Measurements from ENCODE around the gene PPP1CC.

The PPP1CC gene

DNA sequence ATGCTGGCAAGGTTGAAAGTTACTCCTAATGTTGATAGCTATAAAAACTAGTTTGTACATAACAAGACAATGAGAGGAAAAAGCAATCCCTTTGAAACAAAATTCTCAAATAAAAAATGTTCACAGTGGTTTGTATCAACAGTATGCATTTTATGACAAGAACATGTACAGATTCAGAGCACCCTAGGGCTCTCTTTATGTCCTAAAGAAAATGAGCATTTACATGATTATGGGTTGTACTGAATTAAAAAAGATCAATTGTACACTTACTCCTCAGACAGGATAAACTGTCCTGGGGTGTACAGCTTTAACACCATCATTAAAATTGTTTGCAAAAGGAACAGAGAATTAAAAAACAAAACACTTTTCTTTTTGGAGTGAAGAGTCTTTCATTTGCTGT lies 22.2 kb downstream of the PPP1CC start:
- TF ChIP-seq, protein P1, sequence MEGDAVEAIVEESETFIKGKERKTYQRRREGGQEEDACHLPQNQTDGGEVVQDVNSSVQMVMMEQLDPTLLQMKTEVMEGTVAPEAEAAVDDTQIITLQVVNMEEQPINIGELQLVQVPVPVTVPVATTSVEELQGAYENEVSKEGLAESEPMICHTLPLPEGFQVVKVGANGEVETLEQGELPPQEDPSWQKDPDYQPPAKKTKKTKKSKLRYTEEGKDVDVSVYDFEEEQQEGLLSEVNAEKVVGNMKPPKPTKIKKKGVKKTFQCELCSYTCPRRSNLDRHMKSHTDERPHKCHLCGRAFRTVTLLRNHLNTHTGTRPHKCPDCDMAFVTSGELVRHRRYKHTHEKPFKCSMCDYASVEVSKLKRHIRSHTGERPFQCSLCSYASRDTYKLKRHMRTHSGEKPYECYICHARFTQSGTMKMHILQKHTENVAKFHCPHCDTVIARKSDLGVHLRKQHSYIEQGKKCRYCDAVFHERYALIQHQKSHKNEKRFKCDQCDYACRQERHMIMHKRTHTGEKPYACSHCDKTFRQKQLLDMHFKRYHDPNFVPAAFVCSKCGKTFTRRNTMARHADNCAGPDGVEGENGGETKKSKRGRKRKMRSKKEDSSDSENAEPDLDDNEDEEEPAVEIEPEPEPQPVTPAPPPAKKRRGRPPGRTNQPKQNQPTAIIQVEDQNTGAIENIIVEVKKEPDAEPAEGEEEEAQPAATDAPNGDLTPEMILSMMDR (IDR thresholded peaks at IDR 0.05; ENCODE audit: unreplicated experiment in 3 of 3), result no peak
- H3K9me3 Mint-ChIP-seq, result no peaks in the 10 kb centered on the region
- H3K27me3 Mint-ChIP-seq (ENCODE audit: low read depth), result no peaks in the 10 kb centered on the region
- no peak overlapping the region for H3K4me3 Mint-ChIP-seq
- H3K4me1 Mint-ChIP-seq, result no peaks in the 10 kb centered on the region
- H3K27ac Mint-ChIP-seq, result no peak overlapping the region
- peaks cover 83% of the 10 kb centered on the region for H3K36me3 Mint-ChIP-seq (ENCODE audit: low read depth)

DNA sequence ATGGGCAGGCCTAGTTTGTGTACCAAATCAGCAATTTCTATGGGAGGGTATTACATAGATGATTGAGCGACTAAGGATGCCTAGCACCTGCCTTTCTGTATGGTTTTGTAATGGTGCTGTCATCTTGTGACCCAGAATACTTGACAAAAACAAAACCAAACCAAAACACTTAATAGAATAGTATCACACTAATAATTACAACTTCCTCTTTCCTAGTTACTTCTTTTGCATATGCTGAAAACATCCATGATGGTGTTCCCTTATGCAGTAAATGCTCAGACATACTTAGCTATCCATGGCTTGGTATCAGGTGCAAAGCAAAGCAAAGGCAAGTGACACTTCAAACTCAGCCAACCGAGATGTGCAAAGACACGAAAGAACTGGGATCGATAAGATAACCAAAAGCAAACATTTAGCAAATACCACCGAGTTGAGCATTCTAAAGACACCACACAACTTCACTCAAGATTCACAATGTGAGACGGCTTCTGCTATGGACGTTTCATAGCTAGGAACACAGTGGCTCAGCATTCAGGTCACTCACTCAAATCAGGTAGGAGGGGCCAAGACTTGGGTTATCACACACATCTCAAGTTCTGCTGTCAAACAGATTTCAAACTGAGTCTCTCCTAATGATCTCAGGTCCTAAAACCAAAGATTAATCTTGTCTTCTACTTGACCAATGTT lies 24.3 kb downstream of the PPP1CC start:
- peak overlapping the region in 1 of 3 experiments; percentile 24 for H3K27ac Mint-ChIP-seq
- TF ChIP-seq, protein P1 (IDR thresholded peaks at IDR 0.05; ENCODE audit: unreplicated experiment in 3 of 3), result no peak
- H3K36me3 Mint-ChIP-seq (ENCODE audit: low read depth), result peaks cover 67% of the 10 kb centered on the region
- no peaks in the 10 kb centered on the region for H3K9me3 Mint-ChIP-seq
- no peak overlapping the region for H3K4me3 Mint-ChIP-seq
- no peaks in the 10 kb centered on the region for H3K27me3 Mint-ChIP-seq (ENCODE audit: low read depth)
- no peaks in the 10 kb centered on the region for H3K4me1 Mint-ChIP-seq

DNA sequence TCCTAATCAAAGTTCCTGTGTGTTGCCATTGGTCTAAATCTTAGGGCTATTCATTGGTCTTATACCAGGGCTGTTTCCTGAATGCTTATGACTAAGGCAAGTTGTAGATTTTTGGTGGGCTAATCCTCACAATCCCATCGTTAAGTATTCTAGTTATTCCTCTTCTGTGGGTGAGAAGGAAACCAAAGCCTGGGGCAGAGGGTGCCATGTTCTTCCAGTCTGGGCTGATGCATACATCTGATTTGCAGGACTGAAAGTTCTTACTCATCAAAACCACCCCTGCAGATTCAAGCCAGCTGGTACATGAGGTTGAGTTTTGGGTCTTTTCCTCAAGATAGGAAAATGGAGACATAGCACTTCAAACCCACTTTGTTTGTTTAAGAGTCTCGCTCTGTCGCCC lies 25.7 kb downstream of the PPP1CC start:
- H3K9me3 Mint-ChIP-seq, result no peaks in the 10 kb centered on the region
- no peak overlapping the region for H3K27ac Mint-ChIP-seq
- TF ChIP-seq, protein P1 (IDR thresholded peaks at IDR 0.05; ENCODE audit: unreplicated experiment in 3 of 3), result no peak
- H3K4me1 Mint-ChIP-seq, result no peaks in the 10 kb centered on the region
- no peaks in the 10 kb centered on the region for H3K27me3 Mint-ChIP-seq (ENCODE audit: low read depth)
- peaks cover 56% of the 10 kb centered on the region for H3K36me3 Mint-ChIP-seq (ENCODE audit: low read depth)
- H3K4me3 Mint-ChIP-seq, result no peak overlapping the region

DNA sequence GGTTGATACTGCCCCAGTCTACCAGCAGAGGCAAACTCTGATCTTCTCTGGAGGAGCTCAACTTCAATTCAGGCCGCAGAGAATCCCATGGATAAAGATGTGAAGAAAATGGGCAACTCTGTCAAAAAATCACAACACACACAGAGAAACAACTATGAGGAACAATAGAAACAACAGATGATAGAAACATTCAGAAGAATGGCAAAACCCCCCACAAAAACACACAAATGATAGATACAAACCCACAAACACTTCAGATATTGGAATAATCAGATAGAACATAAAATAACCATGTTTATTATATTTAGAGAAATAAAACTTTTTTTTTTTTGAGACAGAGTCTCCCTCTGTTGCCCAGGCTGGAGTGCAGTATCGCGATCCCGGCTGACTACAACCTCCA lies 33.8 kb downstream of the PPP1CC start:
- Mint-ChIP-seq H3K27ac (no peak overlapping the region), H3K4me3 (no peak overlapping the region), H3K4me1 (no peaks in the 10 kb centered on the region), H3K27me3 (ENCODE audit: low read depth) (no peaks in the 10 kb centered on the region), H3K36me3 (ENCODE audit: low read depth) (peaks cover 9% of the 10 kb centered on the region), H3K9me3 (no peaks in the 10 kb centered on the region)
- TF ChIP-seq, protein P1 (IDR thresholded peaks at IDR 0.05; ENCODE audit: unreplicated experiment in 3 of 3), result no peak

DNA sequence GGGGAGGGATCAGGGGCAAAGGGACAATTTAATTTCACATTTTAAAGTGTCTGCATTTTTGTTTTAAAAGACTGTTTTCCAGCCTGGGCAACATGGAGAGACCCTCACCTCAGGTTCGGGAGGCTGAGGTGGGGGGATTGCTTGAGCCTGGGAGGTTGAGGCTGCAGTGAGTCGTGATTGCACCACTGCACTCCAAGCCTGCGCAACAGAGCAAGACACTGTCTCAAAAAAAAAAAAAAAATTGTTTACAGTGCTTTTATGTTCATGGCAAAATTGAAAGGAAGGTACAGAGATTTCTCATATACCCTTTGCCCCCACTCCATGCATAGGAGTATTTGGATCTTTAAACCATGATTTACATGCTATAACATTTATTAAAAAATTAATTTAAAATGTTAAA lies 37.4 kb downstream of the PPP1CC start:
- Mint-ChIP-seq H3K9me3 (no peaks in the 10 kb centered on the region), H3K36me3 (ENCODE audit: low read depth) (peaks cover 5% of the 10 kb centered on the region)

More for the DNA sequence above, 37.4 kb downstream of the PPP1CC start:
- Mint-ChIP-seq H3K4me1 (no peaks in the 10 kb centered on the region), H3K4me3 (no peak overlapping the region), H3K27ac (no peak overlapping the region), H3K27me3 (ENCODE audit: low read depth) (no peaks in the 10 kb centered on the region)
- TF ChIP-seq, protein P1 (IDR thresholded peaks at IDR 0.05; ENCODE audit: unreplicated experiment in 3 of 3), result no peak
